Activated CD4-positive, alpha-beta T cell treated with anti-CD3 and anti-CD28 coated beads, Interleukin-2, amount 50 U/mL, for 48 hours (primary cell): ENCODE data around the gene PIP4K2A.
"Not testable (repeated sequence)": the region's sequence is repeated elsewhere in the genome, so short reads cannot be mapped to it uniquely, and the experiment has no call there.

Experiments used
- DNase-seq, 2 experiments: peaks; one replicate each; pipeline ENCODE4 v3.0.0-alpha.2; 2020

PIP4K2A gene

DNA sequence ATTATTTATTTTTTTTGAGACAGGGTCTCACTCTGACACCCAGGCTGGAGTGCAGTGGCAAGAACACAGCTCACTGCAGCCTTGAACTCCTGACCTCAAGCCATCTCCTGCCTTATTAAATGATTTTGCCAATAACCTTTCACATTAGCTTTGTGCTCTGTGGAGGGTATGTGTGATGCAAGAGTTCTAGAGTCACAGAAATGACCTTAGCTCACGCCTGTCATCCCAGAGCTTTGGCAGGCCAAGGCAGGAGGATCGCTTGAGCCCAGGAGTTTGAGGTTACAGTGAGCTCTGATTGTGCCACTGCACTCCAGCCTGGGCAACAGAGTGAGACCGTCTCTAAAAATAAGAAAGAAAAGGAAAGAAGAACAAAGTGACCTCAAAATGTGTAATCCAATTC lies 4.3 kb upstream of the PIP4K2A start:
- not testable (repeated sequence) for DNase-seq

DNA sequence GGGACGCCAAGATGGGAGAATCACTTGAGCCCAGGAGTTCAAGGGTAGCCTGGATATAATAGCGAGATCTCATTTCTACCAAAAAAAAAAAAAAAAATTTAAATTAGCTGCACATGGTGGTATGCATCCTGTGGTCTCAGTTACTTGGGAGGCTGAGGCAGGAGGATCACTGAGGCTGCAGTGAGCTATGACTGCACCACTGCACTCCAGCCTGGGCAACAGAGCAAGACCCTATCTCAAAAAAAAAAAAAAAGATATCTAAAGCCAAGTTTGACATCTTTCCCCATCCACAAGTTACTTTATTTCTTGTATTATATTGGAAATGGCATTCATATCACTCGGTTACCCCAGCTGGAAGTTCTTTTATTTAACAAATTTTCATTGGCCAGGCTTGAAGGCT lies 3.4 kb upstream of the PIP4K2A start:
- DNase-seq = no peak

DNA sequence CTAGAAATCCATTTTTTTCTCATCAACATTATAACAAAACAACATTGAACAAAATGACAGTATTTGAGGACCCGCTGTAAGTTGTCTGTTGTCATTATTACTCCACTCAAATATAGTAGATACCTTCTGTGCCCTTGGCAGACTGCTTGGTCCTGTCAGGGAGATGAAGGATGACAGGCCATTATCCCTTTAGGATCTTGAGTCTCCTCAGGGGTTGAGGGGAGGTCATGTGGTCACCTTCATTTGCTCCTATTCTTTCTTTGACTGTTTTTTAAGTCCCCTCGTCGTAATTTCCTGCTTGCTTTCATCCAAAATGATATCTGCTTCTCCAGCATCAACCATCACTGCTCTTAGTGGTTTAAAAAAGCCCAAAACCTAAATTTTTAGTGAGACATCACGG lies 2.6 kb upstream of the PIP4K2A start:
- no peak for DNase-seq

DNA sequence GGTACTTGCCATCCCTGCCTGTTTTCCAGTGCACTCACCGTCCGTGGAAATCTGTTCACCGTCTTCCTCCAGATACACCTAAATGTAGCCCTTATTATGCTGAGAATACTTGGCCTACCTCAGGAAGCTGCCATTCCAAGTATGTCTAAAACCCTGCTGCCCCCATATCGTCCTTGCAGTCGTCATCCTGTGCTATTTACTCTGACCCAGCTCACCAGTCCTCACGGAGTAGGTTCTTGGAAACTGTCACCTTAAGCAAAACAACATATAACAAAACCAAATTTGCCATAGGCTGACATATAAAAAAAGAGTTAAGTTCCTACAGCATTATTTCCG lies 880 bp upstream of the PIP4K2A start:
- DNase-seq = no peak

DNA sequence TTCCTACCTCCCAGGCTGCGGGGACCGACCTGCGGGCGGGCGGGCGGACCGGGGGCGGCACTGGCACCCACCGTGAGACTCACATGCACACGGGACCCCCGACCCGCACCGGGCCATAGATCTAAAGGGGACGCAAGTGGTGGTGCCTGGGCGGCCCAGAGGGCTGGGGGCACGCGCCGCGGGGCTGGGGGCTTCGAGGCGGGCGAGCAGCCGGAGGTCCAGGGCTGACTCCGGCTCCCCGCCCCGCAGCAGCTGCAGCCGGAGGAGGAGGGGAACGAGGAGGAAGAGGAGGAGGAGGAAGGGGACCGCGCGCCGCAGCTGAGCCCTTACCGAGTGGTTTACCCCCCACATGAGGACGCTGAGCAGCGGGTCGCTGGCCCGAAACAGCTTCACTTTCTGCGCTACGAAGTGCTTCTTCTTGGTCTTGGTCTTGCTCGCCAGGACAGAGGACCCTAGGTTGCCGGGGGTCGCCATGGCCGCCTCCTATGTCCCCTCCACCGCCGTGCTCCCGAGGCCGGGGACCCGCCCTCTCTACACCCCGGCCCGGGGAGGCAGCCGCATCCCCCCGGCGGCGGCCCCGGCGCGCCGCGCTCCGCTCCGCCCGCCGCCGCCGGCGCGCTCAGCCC lies 412 bp downstream of the PIP4K2A start:
- peak; percentile 51 to 52 for DNase-seq

- peak; percentile 40 to 43 for DNase-seq
These were observed 1.2 kb downstream of the PIP4K2A start for GRCh38 chr10:22712956-22713852.

- DNase-seq = no peak
These were observed 2.0 kb downstream of the PIP4K2A start for GRCh38 chr10:22712211-22712955.

DNA sequence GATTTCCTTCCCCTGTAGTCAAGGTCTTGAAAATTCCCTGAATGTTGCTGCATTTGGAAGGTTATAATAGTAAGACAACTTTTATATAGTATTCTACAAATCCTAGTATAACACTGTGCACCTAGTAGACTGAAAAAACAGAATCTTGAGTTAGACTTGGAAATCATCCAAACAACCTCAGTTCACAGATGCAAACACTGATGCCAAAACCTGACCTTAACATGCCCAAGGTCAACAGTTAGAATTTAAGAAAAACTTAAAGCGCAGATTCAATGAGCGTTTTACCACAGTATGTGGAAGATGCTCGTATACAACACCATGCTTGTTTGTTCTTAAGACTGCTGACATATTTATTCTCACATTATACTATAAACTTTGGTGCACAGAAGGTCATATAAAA lies 3.0 kb downstream of the PIP4K2A start:
- DNase-seq = no peak

DNA sequence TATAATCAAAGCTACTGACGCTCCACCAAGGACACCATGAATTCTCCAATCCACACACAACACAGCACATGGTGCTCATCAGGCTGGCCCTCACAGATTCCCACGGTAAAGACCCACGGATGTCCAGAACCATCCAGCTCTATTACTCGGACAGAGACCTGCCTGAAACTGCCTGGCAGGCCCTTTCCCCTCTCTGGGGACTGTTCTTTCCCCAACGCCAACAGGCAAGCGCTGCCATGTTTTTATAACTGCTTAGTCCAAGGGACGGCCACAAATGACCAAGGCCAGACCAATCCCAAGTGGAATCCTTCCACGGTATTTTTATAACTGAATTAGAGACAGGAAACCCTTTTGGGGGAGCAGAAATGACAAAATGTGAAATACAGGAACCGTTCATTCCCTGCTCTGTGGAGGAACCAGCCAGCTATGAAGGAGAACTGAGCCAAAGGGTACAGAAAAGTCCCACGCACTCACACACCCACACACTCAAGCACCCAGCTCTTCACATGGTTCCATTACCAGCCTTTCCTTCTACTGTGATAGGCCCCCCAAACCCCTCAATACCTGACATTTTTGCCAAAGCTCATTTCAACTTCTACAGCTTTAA lies 4.1 kb downstream of the PIP4K2A start:
- DNase-seq = no peak

DNA sequence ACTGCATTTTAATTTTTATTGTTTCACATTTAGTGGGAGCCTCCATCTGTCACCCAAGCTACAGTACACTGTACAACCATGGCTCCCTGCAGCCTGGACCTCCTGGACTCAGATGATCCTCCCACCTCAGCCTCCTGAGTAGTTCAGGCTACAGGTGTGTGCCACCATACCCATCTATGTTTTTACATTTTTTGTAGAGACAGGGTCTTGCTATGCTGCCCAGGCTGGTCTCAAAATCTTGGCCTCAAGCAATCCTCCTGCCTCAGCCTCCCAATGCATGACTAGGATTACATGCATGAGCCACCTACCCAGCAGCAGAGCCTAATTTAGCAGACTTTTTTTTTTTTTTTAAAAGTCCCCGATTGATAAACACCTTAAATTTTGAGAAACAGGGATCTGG lies 5.6 kb downstream of the PIP4K2A start:
- no peak for DNase-seq

GRCh38 chr10:22705527-22705926 lies 8.9 kb downstream of the PIP4K2A start:
- no peak for DNase-seq

GRCh38 chr10:22704942-22705341 lies 9.4 kb downstream of the PIP4K2A start:
- no peak for DNase-seq

DNA sequence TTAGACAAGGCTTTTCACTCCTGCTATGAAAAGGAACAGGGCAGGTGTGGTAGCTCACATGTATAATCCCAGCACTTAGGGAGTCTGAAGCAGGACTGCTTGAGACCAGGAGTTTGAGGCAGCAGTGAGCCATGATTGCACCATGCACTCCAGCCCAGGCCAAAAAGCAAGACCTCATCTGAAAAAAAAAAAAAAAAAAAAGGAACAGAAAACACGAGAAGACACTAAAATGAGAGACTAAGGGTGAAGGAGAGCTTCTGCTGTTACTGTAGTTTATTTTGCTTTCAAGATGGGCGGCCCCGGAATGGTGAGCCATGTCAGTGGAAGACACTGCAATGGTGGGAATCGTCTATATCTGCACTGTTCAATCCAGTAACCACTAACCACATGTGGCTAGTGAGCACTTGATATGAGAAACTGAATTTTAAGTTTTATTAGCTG lies 9.9 kb downstream of the PIP4K2A start:
- DNase-seq = no peak

GRCh38 chr10:22702348-22702747 lies 12.0 kb downstream of the PIP4K2A start:
- no peak for DNase-seq

DNA sequence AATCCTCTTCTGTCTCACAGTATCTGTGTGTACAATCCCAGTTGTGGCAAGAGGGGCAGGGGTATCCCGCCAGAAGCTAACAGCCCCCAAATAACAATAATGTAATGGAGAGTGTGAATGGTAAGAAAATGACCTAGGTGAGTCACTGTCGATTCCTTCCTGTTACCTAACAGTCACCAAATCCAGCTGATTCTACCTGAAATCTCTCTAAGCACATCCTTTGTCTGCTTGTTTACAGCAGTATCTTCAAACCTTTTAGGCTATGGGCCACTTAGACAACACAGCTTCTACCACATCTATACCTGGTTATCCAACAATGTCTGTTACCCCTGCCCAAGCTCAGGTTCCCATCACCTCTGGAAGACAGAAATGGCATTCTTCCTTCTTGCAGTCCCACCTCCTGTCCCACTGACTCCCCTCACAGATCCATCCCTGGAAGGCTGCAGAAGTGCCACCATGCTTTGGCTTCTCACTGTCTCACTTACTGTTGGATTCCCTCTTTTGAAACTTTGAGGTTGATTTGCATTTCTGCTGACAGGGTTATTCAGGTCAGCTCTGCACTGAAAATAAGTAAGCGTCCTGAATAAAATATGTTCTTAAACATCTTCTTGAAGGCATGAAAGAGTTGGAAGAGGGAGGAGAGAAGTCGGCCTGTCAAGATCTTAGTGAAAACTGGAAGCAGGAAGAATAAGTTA lies 13.1 kb downstream of the PIP4K2A start:
- no peak for DNase-seq

- no peak for DNase-seq
These were observed 13.9 kb downstream of the PIP4K2A start for GRCh38 chr10:22700489-22700888.

- no peak for DNase-seq
These were observed 14.4 kb downstream of the PIP4K2A start for GRCh38 chr10:22699976-22700375.

DNA sequence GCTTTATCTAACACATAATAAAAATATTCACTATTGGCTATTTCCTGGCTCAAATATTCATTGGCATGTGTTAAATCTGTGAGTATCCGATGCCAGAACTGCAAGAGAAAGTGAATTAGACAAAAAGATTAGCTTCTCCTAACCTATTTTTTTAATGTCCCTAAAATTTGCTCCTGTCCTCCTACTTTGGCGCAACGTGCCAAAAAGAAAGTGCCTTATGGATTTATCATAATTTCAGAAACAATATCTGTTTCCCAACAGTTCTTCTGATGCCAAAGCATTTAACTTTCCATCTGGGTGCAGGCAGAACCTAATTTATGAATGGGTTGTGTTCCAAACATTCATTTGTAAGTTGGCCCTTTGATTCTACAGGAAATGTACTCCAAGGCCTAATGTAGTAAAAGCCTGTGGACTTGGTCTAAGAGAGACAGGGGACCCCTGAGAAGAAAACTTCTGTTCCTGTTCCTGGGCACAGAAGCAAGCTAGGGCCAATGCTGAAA lies 15.4 kb downstream of the PIP4K2A start:
- DNase-seq = no peak

DNA sequence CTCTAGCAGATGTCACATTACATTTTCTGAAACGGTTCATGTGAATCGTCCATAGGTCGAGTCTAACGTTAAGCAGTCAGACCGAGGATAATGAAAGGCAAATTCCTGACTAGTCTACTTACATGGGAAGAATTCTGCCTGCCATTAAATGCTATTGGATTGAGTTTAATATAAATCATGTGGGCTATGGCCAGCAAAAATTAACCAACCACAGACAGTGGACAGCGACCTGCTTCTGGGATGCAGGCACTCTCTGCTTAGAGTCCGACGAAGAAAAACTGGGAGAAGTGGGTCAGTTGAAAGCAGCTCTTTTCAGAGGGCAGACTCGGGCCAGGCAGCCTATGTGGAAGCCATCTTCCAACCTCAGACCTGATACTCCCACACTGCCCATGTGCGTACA lies 16.6 kb downstream of the PIP4K2A start:
- no peak for DNase-seq

- no peak for DNase-seq
These were observed 17.3 kb downstream of the PIP4K2A start for GRCh38 chr10:22697101-22697500.

GRCh38 chr10:22693860-22694259 lies 20.5 kb downstream of the PIP4K2A start:
- DNase-seq = no peak

GRCh38 chr10:22693371-22693784 lies 21.0 kb downstream of the PIP4K2A start:
- DNase-seq = peak; percentile 36 to 45
